Esophagus squamous epithelium (tissue), 4 donors: ENCODE measurements around the gene TTC36.

Experiments used
- CTCF ChIP-seq, 6 experiments: fragments of 450-650 bp in 4 of 6; fragments of 200-600 bp in 2 of 6; sonication (generic) in 2 of 6; IDR thresholded peaks; one replicate each; pipeline ENCODE4 v1.5.1; 2016 to 2019; ENCODE audit warnings: antibody characterized with exemption in 6 of 6, mild to moderate bottlenecking in 4 of 6, moderate library complexity in 4 of 6
- POLR2A ChIP-seq, 4 donors: fragments of 450-650 bp; IDR thresholded peaks; one replicate each; pipeline ENCODE4 v1.6.1; 2017; ENCODE audit warnings: antibody characterized with exemption in 4 of 4, mild to moderate bottlenecking in 4 of 4, moderate library complexity in 3 of 4

GRCh38 chr11:118485273-118485672, 42.0 kb upstream of the TTC36 start:
- TF ChIP-seq POLR2A (IDR thresholded peaks at IDR 0.05): no peak
- TF ChIP-seq CTCF (IDR thresholded peaks at IDR 0.05): no peak
